Kidney glomerular epithelial cell (primary cell): Measurements from ENCODE around the gene DCAF5.

Experiments
- DNase-seq: peaks from one replicate; lab custom pipeline; 2025; lab: John Stamatoyannopoulos, UW

DCAF5 gene

GRCh38 chr14:69005432-69006148, 147.3 kb downstream of the DCAF5 start:
- peak; percentile 77 for DNase-seq

- DNase-seq = no peak
Observed at GRCh38 chr14:69004731-69005431, 148.0 kb downstream of the DCAF5 start.

GRCh38 chr14:69003626-69004025, 149.3 kb downstream of the DCAF5 start:
- DNase-seq = no peak

GRCh38 chr14:69002069-69002468, 150.8 kb downstream of the DCAF5 start:
- no peak for DNase-seq

GRCh38 chr14:69001375-69001774, 151.5 kb downstream of the DCAF5 start:
- no peak for DNase-seq
